HepG2 (cell line): ENCODE data around the gene SOX8. TPM values are rescaled to one million over a fixed set of nuclear protein-coding genes. Genes with fewer than 3 reads are reported as not detected.

Experiments
- AKAP8 ChIP-seq: sonication (generic); formaldehyde crosslinking; IDR thresholded peaks from 2 replicates; pipeline ENCODE4 v1.5.1; 2020; ENCODE audit warnings: mild to moderate bottlenecking, missing genetic modification reagents
- CREBL2 ChIP-seq: sonication (generic); formaldehyde crosslinking; IDR thresholded peaks from 2 replicates; pipeline ENCODE4 v1.8.1; 2023; ENCODE audit warnings: missing genetic modification reagents, mild to moderate bottlenecking, borderline replicate concordance
- ELF4 ChIP-seq: sonication (generic); formaldehyde crosslinking; IDR thresholded peaks from 2 replicates; pipeline ENCODE4 v1.5.0; 2020; ENCODE audit warnings: missing genetic modification reagents, mild to moderate bottlenecking, moderate library complexity, borderline replicate concordance
- ETV6 ChIP-seq: sonication (generic); formaldehyde crosslinking; conservative IDR thresholded peaks from 2 replicates; pipeline ENCODE4 v1.4.0; 2020; ENCODE audit warnings: missing genetic modification reagents
- FOXK2 ChIP-seq: fragments of 450-650 bp; IDR thresholded peaks from 2 replicates; pipeline ENCODE4 v1.6.1; 2016
- HDAC6 ChIP-seq: fragments of 200-600 bp; sonication (generic); IDR thresholded peaks from 2 replicates; pipeline ENCODE4 v1.7.0; 2017; ENCODE audit warnings: mild to moderate bottlenecking, antibody characterized with exemption, low read length, low read depth
- HMG20B ChIP-seq: conservative IDR thresholded peaks from 2 replicates; pipeline ENCODE4 v1.6.1; 2016; ENCODE audit warnings: missing genetic modification reagents, missing compliant biosample characterization
- JUND ChIP-seq: sonication (generic); formaldehyde crosslinking; IDR thresholded peaks from 2 replicates; pipeline ENCODE4 v1.8.0; 2022; ENCODE audit warnings: mild to moderate bottlenecking, missing genetic modification reagents
- KLF12 ChIP-seq: sonication (generic); formaldehyde crosslinking; IDR thresholded peaks from 2 replicates; pipeline ENCODE4 v1.4.0; 2020; ENCODE audit warnings: missing genetic modification reagents, borderline replicate concordance
- PHF8 ChIP-seq: sonication (generic); formaldehyde crosslinking; IDR thresholded peaks from 2 replicates; pipeline ENCODE4 v1.5.0; 2020; ENCODE audit warnings: missing genetic modification reagents
- POLR2G ChIP-seq: fragments of 200-400 bp; formaldehyde crosslinking; IDR thresholded peaks from 2 replicates; pipeline ENCODE4 v1.6.1; 2018; ENCODE audit warnings: mild to moderate bottlenecking, low read depth, low read length, moderate library complexity
- SALL2 ChIP-seq: sonication (generic); formaldehyde crosslinking; IDR thresholded peaks from 2 replicates; pipeline ENCODE4 v1.8.1; 2023; ENCODE audit warnings: mild to moderate bottlenecking, missing genetic modification reagents, inconsistent platforms
- STAT5B ChIP-seq: sonication (generic); formaldehyde crosslinking; IDR thresholded peaks from 2 replicates; pipeline ENCODE4 v1.4.0; 2020; ENCODE audit warnings: missing genetic modification reagents
- TCF12 ChIP-seq, 2 experiments: fragments of 450-650 bp in 1 of 2; sonication (generic) in 1 of 2; formaldehyde crosslinking in 1 of 2; IDR thresholded peaks; 2 replicates each; pipeline versions ENCODE4 v1.6.1 to v1.8.0; 2017 to 2022; ENCODE audit warnings: antibody characterized with exemption in 1 of 2, mild to moderate bottlenecking in 1 of 2, missing genetic modification reagents in 1 of 2, moderate library complexity in 1 of 2
- TCF7 ChIP-seq: sonication (generic); IDR thresholded peaks from 2 replicates; pipeline ENCODE4 v1.6.1; 2016; ENCODE audit warnings: antibody characterized with exemption, low read depth
- XBP1 ChIP-seq: sonication (generic); formaldehyde crosslinking; IDR thresholded peaks from 2 replicates; pipeline ENCODE4 v1.5.0; 2020; ENCODE audit warnings: missing genetic modification reagents
- ZNF343 ChIP-seq: sonication (generic); formaldehyde crosslinking; IDR thresholded peaks from 2 replicates; pipeline ENCODE4 v1.4.0; 2020; ENCODE audit warnings: mild to moderate bottlenecking, missing genetic modification reagents
- ZNF512B ChIP-seq: sonication (generic); formaldehyde crosslinking; IDR thresholded peaks from 2 replicates; pipeline ENCODE4 v1.5.1; 2020; ENCODE audit warnings: missing genetic modification reagents, mild to moderate bottlenecking, borderline replicate concordance
- ZNF572 ChIP-seq: sonication (generic); formaldehyde crosslinking; IDR thresholded peaks from 2 replicates; pipeline ENCODE4 v1.5.1; 2020; ENCODE audit warnings: mild to moderate bottlenecking, missing genetic modification reagents
- ZNF773 ChIP-seq: sonication (generic); formaldehyde crosslinking; IDR thresholded peaks from 2 replicates; pipeline ENCODE4 v1.4.0; 2020; ENCODE audit warnings: missing genetic modification reagents, borderline replicate concordance
- ZZZ3 ChIP-seq: sonication (generic); formaldehyde crosslinking; IDR thresholded peaks from 2 replicates; pipeline ENCODE4 v1.4.0; 2020; ENCODE audit warnings: missing genetic modification reagents, mild to moderate bottlenecking, borderline replicate concordance
- polyA plus RNA-seq, 8 experiments: library from polyadenylated mRNA; depleted of rRNA in 3 of 8; stranded (reverse) in 7 of 8; unstranded in 1 of 8; fragments of >200 nt; fragmentation: Illumina TruSeq in 4 of 8; extraction: Trizol in 4 of 8; gene quantifications; 2 replicates each; pipeline versions ENCODE4 v1.2.1 to v1.2.3, GENCODE V29; 2011 to 2016; ENCODE audit warnings: low read depth in 4 of 8, missing spikeins in 1 of 8, mixed read lengths in 1 of 8; ENCODE audit not compliant: insufficient read depth in 1 of 8
- total RNA-seq, 5 experiments: library from RNA; depleted of rRNA; stranded (reverse); fragments of >200 nt; fragmentation: Illumina TruSeq; extraction: Trizol; gene quantifications; 2 replicates each; pipeline ENCODE4 v1.2.3, GENCODE V29; 2016; ENCODE audit warnings: low read depth in 1 of 5
- TF ChIP-seq, protein P1 (sequence below): sonication (generic); formaldehyde crosslinking; IDR thresholded peaks from 2 replicates; pipeline ENCODE4 v1.4.0; 2020; ENCODE audit warnings: mild to moderate bottlenecking, missing genetic modification reagents
- TF ChIP-seq, protein P2 (sequence below): sonication (generic); formaldehyde crosslinking; IDR thresholded peaks from 2 replicates; pipeline ENCODE4 v1.8.1; 2023; ENCODE audit warnings: mild to moderate bottlenecking, missing genetic modification reagents
- TF ChIP-seq, protein P3 (sequence below): sonication (generic); formaldehyde crosslinking; conservative IDR thresholded peaks from 2 replicates; pipeline ENCODE4 v1.8.0; 2022; ENCODE audit warnings: missing genetic modification reagents

SOX8 gene
- total and polyA plus RNA-seq, 2 of the 13 experiments (the other 11 are each of a cell fraction or from before 2014, with no cell fraction given) = 0.20 to 0.28 TPM

DNA sequence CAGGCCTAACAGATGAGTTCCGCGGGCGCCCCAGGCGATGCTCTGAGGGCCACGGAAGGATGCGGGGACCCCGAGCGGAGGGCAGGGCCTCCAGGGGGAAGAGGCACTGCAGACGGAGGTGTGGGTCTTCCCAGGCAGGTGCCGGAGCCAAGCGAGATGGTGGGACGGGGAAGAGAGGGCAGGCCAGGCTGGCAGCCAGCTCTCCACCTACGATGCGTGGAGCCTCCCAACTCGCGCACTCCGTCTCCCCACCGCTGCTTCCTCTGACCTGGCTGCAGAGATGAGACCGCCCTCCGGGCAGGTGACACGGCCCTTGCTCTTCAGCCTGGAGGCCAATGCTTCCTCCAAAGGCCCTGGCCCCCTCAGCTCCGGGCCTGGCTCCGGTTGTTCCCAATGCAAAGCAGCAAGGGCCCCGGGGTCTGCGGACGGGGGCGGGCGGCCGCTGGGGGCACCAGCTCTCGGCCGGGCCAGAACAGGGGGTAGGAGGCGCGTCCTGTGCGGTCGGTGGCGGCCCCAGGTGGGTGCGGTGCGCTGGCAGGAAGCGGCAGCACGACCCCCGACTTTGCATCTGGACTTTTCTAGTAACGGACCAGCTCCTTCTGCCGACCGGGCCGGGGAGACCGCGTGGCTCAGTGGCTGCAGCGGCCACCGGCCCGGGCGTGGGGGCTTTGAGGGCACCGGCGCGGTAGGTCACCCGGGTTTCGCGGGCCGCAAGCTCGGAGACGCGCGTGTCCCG lies 1.5 kb upstream of the SOX8 start (continued):
- TF ChIP-seq TCF7 = no peak
- no peak for TF ChIP-seq ZNF343 (CRISPR knock-in tag)
- no peak for TF ChIP-seq XBP1
- TF ChIP-seq HMG20B = no peak
- no peak for TF ChIP-seq ZNF572 (CRISPR knock-in tag)
- TF ChIP-seq TCF12 (IDR thresholded peaks at IDR 0.05) = no peak
- TF ChIP-seq TCF12 (CRISPR knock-in tag; IDR thresholded peaks at IDR 0.05) = no peak
- no peak for TF ChIP-seq HDAC6
- no peak for TF ChIP-seq SALL2 (CRISPR knock-in tag)
- TF ChIP-seq, protein P1, sequence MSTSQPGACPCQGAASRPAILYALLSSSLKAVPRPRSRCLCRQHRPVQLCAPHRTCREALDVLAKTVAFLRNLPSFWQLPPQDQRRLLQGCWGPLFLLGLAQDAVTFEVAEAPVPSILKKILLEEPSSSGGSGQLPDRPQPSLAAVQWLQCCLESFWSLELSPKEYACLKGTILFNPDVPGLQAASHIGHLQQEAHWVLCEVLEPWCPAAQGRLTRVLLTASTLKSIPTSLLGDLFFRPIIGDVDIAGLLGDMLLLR = no peak
- no peak for TF ChIP-seq ZNF512B
- no peak for TF ChIP-seq ZZZ3 (CRISPR knock-in tag)
- TF ChIP-seq, protein P2, sequence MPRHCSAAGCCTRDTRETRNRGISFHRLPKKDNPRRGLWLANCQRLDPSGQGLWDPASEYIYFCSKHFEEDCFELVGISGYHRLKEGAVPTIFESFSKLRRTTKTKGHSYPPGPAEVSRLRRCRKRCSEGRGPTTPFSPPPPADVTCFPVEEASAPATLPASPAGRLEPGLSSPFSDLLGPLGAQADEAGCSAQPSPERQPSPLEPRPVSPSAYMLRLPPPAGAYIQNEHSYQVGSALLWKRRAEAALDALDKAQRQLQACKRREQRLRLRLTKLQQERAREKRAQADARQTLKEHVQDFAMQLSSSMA (CRISPR knock-in tag) = no peak
- TF ChIP-seq ELF4 = no peak
- no peak for TF ChIP-seq FOXK2
- no peak for TF ChIP-seq CREBL2 (CRISPR knock-in tag)
- TF ChIP-seq PHF8 = no peak
- no peak for TF ChIP-seq JUND (CRISPR knock-in tag)
- TF ChIP-seq AKAP8 (CRISPR knock-in tag) = no peak
- TF ChIP-seq ZNF773 (CRISPR knock-in tag) = no peak
- TF ChIP-seq STAT5B (CRISPR knock-in tag) = no peak
- no peak for TF ChIP-seq POLR2G
- no peak for TF ChIP-seq KLF12
- TF ChIP-seq ETV6 (CRISPR knock-in tag) = no peak
- TF ChIP-seq, protein P3, sequence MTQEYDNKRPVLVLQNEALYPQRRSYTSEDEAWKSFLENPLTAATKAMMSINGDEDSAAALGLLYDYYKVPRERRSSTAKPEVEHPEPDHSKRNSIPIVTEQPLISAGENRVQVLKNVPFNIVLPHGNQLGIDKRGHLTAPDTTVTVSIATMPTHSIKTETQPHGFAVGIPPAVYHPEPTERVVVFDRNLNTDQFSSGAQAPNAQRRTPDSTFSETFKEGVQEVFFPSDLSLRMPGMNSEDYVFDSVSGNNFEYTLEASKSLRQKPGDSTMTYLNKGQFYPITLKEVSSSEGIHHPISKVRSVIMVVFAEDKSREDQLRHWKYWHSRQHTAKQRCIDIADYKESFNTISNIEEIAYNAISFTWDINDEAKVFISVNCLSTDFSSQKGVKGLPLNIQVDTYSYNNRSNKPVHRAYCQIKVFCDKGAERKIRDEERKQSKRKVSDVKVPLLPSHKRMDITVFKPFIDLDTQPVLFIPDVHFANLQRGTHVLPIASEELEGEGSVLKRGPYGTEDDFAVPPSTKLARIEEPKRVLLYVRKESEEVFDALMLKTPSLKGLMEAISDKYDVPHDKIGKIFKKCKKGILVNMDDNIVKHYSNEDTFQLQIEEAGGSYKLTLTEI = no peak
